Stimulated activated CD4-positive, alpha-beta T cell treated with anti-CD3 and anti-CD28 coated beads, Interleukin-15, amount 100 ng/mL, for 1 hour (primary cell): ENCODE data around the gene SDR42E1.
"Not testable (repeated sequence)": the region's sequence is repeated elsewhere in the genome, so short reads cannot be mapped to it uniquely, and the experiment has no call there.

Source experiments
- DNase-seq, 2 donors: peaks; one replicate each; pipeline ENCODE4 v3.0.0-alpha.2; 2020; ENCODE audit warnings: low read depth in 1 of 2, low spot score in 1 of 2

SDR42E1 gene

DNA sequence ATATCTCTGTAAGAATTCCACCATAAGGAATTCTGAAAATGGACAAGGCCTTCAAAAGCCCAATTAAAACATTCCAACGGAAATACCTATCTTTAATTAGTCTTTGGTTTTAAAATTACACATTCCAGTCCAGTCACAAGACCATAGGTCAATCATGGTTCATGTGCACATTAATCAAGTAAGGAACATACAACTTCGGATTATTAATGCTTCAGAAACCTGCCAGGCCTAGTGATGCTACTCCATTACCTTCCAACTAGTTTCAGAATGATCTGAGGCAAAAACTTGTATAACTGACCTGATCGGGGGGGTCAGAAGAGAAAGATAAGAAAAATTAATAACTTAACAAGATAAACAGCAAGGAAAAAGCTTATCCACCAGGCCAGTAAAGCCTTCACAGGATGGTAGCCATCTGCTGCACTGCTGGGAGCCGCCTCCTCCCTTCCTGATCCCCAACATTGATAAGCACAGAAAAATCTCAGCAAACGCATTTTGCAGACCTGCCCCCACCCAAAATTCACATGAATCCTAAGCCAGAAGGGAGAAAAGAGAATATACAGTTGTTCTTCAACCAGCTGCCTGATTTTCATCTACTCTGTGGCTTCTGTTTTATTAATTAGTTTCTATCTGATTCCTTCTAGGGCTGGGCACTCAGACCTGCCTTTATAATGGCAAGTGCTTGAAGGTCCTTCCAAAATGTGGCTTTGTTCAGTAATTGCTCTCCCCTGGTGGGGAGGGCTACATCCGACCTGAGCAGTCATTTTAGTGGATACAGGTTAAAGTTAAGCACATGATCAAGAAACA is 6.0 kb downstream of the SDR42E1 start:
- no peak for DNase-seq

DNA sequence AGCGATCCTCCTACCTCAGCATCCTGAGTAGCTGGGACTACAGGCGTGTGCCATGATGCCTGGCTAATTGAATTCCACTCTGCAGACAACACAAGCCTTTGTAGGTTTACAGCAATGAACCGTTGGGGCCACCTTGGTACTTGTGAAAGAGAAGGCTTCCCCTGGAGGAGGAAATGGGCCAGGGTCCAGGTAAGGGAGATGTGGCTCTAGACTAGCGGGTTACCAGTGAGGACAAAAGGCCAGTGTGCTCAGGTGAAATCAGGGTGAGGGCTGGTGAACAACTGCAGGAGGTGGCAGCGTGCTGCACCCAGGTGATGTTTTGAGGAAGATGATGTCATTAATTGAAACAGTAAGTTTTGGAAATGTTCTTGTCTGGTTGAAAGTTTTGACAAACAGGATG is 6.7 kb downstream of the SDR42E1 start:
- no peak for DNase-seq

DNA sequence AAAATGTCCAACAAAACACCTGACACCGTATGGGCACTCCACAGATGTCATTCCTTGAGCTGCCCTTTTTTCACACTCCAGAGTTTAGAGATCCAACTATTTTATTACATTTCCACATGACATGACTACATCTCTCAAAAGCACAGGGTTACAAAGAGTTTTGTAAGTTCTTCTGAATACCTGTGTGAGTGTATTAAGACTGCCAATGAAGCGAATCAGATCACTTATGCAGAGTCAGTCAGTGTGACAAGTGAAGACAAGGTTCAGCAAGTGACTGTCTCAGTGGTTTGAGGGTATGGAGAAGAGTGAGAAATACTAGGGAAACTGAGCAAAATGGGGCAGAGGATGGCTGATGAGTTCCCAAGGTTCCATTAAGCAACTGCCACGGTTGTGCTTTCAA is 8.4 kb downstream of the SDR42E1 start:
- DNase-seq: no peak

DNA sequence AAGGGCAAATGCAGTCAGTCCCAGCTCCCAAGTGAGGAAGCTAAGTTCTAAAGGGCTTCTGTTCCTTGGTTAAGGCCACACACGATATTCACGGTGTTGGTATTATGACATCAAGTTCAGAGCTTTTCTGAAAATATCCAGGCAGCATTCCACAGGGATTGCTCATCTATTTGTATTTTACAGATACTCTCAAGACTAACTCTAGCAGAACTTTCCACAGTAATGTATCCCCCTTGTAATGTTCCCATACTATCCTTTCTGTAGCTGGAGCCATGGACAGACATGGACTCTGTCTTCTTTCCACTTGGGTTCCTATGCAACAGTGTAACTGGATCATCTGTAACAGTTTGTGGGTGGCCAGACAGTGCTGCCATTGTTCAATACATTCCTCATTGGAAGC is 13.5 kb downstream of the SDR42E1 start:
- no peak for DNase-seq

DNA sequence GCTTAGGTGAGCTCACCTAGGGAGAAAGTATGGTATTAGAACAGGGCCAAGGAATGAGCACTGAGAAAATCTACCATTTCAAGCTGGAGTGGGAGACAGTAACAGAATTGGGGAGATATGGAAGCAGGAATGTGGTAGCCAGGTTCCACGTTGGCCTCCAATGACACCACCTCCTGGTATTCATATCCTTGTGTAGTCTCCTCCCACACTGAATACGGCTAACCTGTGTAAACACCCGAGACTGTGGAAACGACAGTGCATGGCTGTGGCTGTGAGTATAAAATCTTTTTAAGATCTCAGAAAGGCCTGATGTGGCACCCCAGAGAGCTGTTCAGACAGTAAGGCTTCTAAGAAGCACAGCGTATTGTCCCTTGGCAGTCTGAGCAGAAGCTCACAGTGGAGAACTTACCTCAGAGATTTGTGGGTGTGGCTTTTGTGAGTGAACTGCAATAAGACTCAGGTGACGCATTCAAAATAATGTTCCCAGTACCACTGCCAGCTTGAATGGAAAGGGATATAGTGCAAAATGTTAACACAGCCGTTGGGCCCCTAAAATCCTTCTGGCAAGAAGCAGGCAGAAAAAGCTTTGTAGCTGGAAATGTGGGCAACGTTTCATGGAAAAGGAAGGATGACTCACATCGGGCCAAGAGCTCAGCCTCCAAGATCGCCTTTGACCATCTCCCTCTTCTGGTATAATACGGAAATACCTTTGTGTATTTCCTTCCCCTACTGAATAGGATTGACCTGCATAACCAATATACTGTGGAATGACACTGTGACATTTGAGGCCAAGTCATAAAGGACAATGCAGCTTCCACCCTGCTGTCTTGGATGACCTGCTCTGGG is 14.4 kb downstream of the SDR42E1 start:
- DNase-seq: no peak

DNA sequence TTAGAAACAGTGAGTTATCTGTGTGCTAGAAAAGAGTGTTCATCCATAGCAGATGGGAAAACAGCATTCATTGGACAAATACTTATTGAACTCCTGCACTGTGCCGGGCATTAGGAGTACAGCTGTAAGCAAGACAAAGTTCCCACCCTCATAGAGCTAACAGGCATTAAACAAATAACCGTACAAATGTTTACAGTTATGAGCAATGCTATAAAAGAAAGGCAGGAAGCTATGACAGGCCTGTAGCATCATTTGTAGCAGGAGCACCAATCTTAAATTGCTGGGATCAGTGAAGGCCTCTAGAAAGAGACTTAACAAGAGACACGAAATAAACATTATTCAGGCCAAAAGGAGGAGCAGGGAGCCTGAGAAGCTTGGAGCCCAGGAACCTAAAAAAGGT is 15.6 kb downstream of the SDR42E1 start:
- no peak for DNase-seq

DNA sequence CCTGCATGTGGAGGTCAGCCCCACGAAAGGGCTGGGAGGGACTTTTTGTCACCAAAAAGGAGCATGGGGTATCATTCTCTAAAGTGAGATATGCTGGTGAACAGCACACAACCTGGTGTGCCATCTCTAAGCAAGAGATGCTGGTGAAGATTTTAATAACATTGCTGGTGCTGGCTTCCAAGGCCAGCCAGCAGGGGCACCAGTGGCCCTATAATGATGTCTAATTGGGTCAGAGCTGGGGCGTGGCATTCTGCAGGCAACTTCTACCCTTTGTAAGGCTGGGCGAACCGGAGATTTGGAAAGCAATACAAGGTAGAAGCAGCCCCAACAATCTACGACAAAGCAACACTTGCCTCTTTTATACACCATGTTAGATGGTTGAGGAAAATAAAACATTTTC is 16.8 kb downstream of the SDR42E1 start:
- DNase-seq: no peak

DNA sequence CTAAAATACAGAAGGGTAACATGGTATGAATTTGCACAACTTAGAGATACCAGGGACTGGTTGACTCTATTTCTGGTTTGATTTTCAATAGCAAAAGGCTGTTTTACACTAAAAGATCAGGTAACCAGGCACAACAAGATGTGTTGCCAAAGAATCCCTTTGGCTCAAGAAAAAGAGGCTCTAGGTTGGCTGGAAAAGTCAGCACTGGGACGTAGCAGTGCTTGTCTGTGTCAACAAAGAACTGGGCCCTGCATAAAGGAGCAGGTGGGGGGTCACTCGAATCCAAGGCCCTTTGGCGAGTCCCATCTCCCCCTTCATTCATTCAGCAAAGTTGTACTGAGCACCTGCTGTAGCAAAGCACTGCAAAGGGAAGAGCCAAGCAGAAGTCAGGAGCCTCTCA is 18.4 kb downstream of the SDR42E1 start:
- no peak for DNase-seq

DNA sequence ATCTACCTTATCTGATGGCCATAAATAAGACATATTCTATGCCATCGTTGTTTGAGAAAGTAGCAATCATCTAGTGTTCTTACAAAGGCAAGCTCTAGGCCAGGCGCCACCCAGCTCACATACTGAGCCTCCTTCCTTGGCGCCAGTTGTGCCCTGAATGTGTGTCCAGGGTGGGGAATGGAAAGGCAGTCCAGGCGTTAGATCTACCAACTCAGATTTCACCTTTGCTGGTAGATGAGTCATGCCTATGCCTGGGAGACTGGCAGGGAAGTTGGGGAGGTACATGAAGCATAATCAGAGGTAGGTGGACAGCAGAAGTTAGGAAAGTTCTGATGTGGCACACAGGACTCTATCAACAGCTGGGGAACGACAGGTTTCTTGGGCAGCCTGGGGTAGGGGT is 23.6 kb downstream of the SDR42E1 start:
- no peak for DNase-seq

DNA sequence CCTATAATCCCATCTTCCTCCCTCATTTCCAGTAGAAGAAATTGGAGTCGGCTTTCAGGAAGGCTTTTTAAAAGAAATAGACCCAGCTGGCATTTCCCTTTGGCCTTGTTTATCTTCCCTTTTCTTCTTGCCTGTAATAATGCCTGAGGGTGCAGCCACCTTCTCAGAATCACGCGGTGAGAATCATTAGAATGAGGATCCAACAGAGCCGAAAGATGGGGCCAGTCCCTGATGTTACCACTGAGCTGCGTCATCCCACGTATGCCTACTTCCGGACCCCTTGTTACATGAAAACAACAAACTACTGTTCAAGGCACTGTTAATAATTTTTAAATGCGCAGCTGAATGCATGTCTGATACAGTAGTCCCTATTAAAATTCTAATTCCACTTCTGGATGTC is 24.1 kb downstream of the SDR42E1 start:
- DNase-seq: no peak

DNA sequence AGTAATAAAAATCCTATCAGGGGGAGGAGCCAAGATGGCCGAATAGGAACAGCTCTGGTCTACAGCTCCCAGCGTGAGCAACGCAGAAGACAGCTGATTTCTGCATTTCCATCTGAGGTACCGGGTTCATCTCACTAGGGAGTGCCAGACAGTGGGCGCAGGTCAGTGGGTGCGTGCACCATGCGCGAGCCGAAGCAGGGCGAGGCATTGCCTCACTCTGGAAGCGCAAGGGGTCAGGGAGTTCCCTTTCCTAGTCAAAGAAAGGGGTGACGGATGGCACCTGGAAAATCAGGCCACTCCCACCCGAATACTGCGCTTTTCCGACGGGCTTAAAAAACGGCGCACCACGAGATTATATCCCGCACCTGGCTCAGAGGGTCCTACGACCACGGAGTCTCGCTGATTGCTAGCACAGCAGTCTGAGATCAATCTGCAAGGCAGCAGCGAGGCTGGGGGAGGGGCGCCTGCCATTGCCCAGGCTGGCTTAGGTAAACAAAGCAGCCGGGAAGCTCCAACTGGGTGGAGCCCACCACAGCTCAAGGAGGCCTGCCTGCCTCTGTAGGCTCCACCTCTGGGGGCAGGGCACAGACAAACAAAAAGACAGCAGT is 33.8 kb downstream of the SDR42E1 start:
- not testable (repeated sequence) for DNase-seq

DNA sequence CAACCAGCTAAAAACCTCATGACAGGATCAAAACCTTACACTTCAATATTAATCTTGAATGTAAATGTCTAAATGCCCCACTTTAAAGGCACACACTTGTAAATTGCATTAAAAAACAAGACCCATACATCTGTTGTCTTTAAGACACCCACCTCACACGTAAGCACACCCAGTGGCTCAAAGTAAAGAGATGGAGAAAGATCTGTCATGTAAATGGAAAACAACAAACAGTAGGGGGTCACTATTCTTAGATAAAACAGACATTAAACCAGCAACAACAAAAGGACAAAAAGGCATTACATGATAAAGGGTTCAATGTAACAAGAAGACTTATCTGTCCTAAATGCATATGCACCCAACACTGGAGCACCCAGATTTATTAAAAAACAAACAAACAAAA is 35.6 kb downstream of the SDR42E1 start:
- DNase-seq: no peak

DNA sequence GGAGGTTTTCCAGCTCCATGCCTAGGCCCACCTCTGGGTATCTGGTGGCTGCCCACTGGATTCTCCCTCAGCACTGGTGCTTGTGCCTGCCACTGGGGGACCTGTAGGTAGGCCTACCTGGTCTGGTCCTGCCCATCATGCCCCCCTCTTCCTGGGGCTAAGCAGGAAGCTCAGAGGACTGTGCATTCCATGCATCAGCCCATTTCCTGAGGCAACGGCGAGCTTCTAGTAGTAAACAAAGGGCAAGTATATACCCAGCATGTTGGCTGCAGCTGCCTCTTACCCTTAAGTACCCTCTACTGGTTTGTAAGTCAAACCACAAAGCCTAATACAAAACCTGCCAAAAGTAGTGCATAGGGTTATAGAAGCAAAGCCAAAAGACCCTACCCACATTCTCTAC is 37.5 kb downstream of the SDR42E1 start:
- no peak for DNase-seq

DNA sequence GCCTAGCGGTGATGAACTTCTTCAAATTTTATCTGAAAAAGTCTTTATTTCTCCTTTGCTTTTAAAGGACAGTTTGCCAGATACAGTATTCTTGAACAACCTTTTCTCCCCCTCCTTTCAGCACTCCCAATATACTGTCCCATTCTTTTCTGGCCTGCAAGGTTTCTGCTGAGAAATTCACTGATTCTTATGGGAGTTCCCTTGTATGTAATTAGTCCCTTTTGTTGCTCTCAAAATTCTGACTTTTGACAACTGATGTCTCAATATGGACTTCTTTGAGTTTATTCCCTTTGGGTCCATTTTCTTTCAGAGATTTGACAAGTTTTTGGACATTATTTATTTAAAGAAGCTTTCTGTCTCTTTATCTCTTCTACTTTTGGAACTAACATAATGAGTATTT is 39.4 kb downstream of the SDR42E1 start:
- DNase-seq: no peak

DNA sequence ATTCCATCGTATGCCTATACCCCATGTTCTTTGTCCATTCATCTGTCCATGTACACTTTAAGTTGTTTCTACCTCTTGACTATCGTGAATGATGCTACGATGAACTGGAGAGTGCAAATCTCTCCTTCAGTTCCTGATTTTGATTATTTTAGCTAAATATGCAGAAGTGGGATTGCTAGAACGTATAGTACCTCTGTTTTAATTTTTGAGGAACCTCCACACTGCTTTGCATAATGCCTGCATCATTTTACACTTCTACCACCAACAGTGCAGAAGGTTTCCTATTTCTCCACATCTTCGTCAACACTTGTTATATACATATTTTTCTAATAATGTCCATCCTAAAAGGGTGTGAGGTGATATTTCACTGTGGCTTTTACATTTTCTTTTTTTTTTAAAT is 43.9 kb downstream of the SDR42E1 start:
- DNase-seq: no peak

DNA sequence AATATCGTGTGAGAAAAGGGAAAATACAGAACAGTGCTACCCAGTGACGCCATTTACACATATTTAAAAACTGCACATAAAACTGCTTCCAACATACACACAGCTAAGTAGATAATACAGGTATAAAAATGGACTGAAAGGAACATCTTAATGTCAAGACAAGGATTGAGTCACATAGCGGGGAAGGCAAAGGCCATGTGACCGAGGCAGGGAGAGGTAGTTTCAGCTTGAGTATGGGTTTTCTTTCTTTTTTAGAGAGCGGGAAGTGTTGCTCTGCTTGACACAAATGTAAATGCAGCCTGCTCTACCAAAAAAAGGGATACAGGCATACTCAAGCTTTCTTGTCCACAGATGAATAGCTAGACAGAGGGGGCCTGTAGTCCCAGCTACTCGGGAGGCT is 46.5 kb downstream of the SDR42E1 start:
- DNase-seq: no peak

DNA sequence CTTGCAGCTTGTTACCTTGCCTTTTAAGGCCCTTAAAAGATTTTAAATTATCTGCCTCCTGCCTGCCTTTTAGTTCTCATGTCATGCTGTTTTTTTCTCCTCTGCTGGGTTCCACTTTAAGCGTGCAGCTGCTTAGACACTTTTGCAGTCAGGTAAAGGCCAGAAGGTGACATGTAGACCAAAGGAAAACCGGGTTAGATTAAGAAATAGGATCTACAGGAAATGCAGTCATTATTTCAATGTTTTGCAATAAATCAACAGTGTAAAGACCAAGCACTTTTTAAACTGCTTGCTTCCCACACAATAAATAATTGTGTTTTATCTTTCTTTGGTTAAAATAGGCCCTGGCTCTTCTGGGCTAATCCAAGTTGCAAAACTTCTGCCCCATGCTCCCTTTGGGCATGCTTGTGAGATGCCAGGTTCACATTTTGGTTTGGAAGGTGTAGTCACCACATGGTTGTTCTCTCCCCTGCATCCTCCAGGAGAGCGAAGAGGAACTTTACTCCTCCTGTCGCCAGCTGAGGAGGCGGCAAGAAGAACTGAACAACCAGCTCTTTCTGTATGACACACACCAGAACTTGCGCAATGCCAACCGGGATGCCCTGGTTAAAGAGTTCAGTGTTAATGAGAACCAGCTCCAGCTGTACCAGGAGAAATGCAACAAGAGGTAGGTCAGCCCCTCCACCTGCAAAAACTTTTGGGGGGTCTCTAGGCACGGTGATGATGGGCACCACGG is 54.9 kb downstream of the SDR42E1 start:
- no peak for DNase-seq

DNA sequence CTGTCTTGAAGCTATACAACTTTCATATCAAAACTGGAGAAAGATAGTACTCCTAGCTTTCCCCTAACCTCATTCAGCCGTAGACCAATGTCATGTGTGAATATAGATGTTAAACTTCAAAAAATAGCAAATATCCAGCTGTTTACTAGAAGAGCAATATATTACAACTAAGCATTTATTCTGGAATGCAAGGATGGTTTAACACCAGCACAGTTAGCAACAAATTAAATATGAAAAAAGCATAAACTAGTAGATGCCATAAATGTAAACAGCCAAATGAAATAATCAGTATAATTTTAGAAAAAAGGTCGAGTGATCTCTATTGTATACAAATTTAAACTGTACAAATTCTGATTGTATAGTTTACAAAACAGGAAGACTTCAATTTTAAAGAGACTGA is 59.7 kb downstream of the SDR42E1 start:
- no peak for DNase-seq

DNA sequence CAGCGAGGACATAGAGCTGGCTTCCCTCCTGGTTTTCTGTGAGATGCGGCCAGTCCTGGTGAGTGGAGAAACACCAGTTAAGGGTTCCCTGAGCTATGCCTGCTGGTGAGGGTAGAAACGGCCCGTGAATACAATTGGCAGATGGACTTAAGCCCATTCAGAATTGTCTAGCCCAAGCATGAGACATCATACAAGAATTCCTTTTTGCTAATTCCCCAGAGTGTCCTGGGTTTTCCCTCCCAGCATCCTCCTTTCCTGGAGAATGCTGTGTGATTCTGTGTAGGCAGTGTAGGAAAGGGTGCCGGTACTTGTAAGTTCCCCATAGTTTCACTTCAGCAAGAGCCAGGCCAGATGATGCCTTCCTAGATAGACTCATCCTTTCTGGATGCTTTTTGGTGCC is 65.1 kb downstream of the SDR42E1 start:
- no peak for DNase-seq

DNA sequence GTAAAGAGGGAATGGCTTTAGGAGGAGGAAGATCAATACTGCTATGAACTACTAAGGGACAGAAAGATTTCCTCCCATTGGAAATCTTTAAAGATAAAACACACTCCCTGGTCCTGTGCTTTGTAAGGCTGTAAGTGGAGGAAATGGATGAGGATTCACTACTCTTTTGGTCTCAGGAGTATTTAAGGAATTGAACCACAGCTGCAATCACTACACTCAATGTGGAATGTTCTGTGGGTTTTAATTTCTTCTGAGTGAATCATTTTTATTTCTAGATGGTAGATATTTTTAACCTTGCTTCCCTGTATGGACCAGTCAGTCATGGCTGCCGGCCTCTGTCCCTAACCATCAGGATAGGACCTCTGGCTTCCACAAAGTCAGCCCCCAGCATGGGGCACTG is 65.6 kb downstream of the SDR42E1 start:
- no peak for DNase-seq

DNA sequence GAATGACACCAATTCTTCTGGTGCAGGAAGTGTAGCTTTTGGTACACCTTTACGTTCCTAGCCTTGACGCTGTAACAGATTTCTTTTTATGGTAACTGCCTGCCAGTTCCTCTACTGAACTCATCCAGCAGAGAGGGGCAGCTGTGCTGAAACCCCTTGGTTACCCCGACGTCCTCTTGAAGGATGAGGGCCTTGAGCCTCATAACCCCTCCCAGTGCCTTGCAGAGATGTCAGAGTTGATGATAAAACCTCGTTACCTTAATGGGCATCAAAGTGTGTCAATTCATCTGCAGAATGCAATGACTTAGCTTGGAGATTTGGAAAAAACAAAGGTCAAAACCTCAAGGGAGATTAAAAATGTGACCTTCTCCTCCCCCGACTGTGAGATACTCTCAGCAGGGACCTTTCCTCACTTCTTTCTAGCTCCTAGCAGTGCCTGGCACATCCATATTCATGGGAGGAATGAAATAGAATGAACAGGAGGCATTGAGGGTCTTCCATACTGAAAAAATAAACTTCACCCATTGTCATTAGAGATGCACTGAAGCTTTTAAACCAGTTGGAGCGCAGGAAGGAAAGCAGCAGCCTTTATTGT is 69.2 kb downstream of the SDR42E1 start:
- DNase-seq: no peak
